Measurements from ENCODE around the gene MED12L. TPM values are rescaled to one million over a fixed set of nuclear protein-coding genes. Genes with fewer than 3 reads are reported as not detected.

MED12L gene
- total and polyA plus RNA-seq, 7 donors: 0.16 to 0.71 (median 0.28) TPM; not detected in 2

- no peaks in the 10 kb centered on the region for H3K36me3 ChIP-seq
- no peaks in the 10 kb centered on the region for H3K27me3 ChIP-seq
- no peak overlapping the region for H3K27ac ChIP-seq
- H3K9me3 ChIP-seq: no peaks in the 10 kb centered on the region
- no peak overlapping the region for H3K4me3 ChIP-seq
- intact Hi-C loops (cut with DNase I): no loop called here
- DNase-seq: no peak
- no peaks in the 10 kb centered on the region for H3K4me1 ChIP-seq
- TF ChIP-seq POLR2A (IDR thresholded peaks at IDR 0.05) (no peak), CTCF (IDR thresholded peaks at IDR 0.05) (no peak), POLR2AphosphoS5 (IDR thresholded peaks at IDR 0.05) (no peak), EP300 (IDR thresholded peaks at IDR 0.05) (no peak)
Measured at GRCh38 chr3:151196434-151196833, 111.0 kb downstream of the MED12L start.

- DNase-seq: no peak
- Histone ChIP-seq H3K4me3 (no peak overlapping the region), H3K4me1 (no peaks in the 10 kb centered on the region), H3K27me3 (no peaks in the 10 kb centered on the region), H3K36me3 (no peaks in the 10 kb centered on the region), H3K9me3 (no peaks in the 10 kb centered on the region), H3K27ac (no peak overlapping the region)
- TF ChIP-seq EP300 (IDR thresholded peaks at IDR 0.05) (no peak), POLR2A (IDR thresholded peaks at IDR 0.05) (no peak), CTCF (IDR thresholded peaks at IDR 0.05) (no peak), POLR2AphosphoS5 (IDR thresholded peaks at IDR 0.05) (no peak)
- 96% methylated on average over 8 of the region's 8 CpGs for WGBS, 2 donors
- intact Hi-C loops (cut with DNase I): no loop called here
Measured at GRCh38 chr3:151197228-151197627, 111.8 kb downstream of the MED12L start.

GRCh38 chr3:151197981-151198767, 112.7 kb downstream of the MED12L start:
- Histone ChIP-seq H3K9me3 (no peaks in the 10 kb centered on the region), H3K27me3 (no peaks in the 10 kb centered on the region), H3K36me3 (no peaks in the 10 kb centered on the region), H3K4me3 (no peak overlapping the region), H3K4me1 (no peaks in the 10 kb centered on the region), H3K27ac (no peak overlapping the region)
- DNase-seq: no peak
- WGBS, 2 donors: 60 to 75% methylated on average over 6 of the region's 6 CpGs
- TF ChIP-seq POLR2AphosphoS5 (IDR thresholded peaks at IDR 0.05): no peak
- TF ChIP-seq EP300 (IDR thresholded peaks at IDR 0.05): no peak
- no peak for TF ChIP-seq CTCF (IDR thresholded peaks at IDR 0.05)
- TF ChIP-seq POLR2A (IDR thresholded peaks at IDR 0.05): no peak
- intact Hi-C loops (cut with DNase I): no loop called here

- H3K4me3 ChIP-seq: no peak overlapping the region
- H3K9me3 ChIP-seq: no peaks in the 10 kb centered on the region
- H3K4me1 ChIP-seq: no peaks in the 10 kb centered on the region
- TF ChIP-seq CTCF (IDR thresholded peaks at IDR 0.05) (no peak), POLR2A (IDR thresholded peaks at IDR 0.05) (no peak), POLR2AphosphoS5 (IDR thresholded peaks at IDR 0.05) (no peak), EP300 (IDR thresholded peaks at IDR 0.05) (no peak)
- no peaks in the 10 kb centered on the region for H3K27me3 ChIP-seq
- WGBS, 2 donors: 88 to 95% methylated on average over 5 of the region's 5 CpGs
- H3K27ac ChIP-seq: no peak overlapping the region
- intact Hi-C loops (cut with DNase I): no loop called here
- no peaks in the 10 kb centered on the region for H3K36me3 ChIP-seq
- DNase-seq: no peak
Measured at GRCh38 chr3:151198849-151199248, 113.4 kb downstream of the MED12L start.
